HUES64 (cell line): Measurements from ENCODE around the gene FGFR3. TPM values are rescaled to one million over a fixed set of nuclear protein-coding genes. Genes with fewer than 3 reads are reported as not detected.

Experiments
- H3K27ac ChIP-seq: 2 replicates; pipeline ENCODE4 v1.7.0; 2013; ENCODE audit warnings: low read depth, low read length, inconsistent platforms
- H3K27me3 ChIP-seq: 2 replicates; pipeline ENCODE4 v1.6.1; 2013; ENCODE audit warnings: mild to moderate bottlenecking, low read length; ENCODE audit not compliant: insufficient read depth
- H3K36me3 ChIP-seq: 2 replicates; pipeline ENCODE4 v1.6.1; 2013; ENCODE audit warnings: mild to moderate bottlenecking, low read length; ENCODE audit not compliant: insufficient read depth
- H3K4me1 ChIP-seq: 2 replicates; pipeline ENCODE4 v1.6.1; 2013; ENCODE audit warnings: mild to moderate bottlenecking, low read length, moderate library complexity; ENCODE audit not compliant: insufficient read depth
- H3K4me3 ChIP-seq: 2 replicates; pipeline ENCODE4 v1.5.1; 2013; ENCODE audit warnings: mild to moderate bottlenecking, low read length, moderate library complexity
- H3K9ac ChIP-seq: 2 replicates; pipeline ENCODE4 v1.6.1; 2013; ENCODE audit warnings: mild to moderate bottlenecking, low read depth, low read length
- H3K9me3 ChIP-seq: 2 replicates; pipeline ENCODE4 v1.6.1; 2013; ENCODE audit warnings: low read depth, low read length; ENCODE audit not compliant: insufficient read depth
- WGBS: fragments of 150-250, 120-280 bp; methylation state at CpG from one replicate; pipeline ENCODE4 v1.1.7; 2013; ENCODE audit warnings: missing lambda C conversion rate; 5-methylcytosine and 5-hydroxymethylcytosine counted together
- polyA plus RNA-seq, 2 experiments: library from polyadenylated mRNA; stranded (reverse); fragments of 50-300 nt; gene quantifications; one replicate each; pipeline ENCODE4 v1.2.3, GENCODE V29; 2013

FGFR3 gene
- 20.2 TPM for polyA plus RNA-seq (2013, experiment 1 of 2)
- 20.2 TPM for polyA plus RNA-seq (2013, experiment 2 of 2)

DNA sequence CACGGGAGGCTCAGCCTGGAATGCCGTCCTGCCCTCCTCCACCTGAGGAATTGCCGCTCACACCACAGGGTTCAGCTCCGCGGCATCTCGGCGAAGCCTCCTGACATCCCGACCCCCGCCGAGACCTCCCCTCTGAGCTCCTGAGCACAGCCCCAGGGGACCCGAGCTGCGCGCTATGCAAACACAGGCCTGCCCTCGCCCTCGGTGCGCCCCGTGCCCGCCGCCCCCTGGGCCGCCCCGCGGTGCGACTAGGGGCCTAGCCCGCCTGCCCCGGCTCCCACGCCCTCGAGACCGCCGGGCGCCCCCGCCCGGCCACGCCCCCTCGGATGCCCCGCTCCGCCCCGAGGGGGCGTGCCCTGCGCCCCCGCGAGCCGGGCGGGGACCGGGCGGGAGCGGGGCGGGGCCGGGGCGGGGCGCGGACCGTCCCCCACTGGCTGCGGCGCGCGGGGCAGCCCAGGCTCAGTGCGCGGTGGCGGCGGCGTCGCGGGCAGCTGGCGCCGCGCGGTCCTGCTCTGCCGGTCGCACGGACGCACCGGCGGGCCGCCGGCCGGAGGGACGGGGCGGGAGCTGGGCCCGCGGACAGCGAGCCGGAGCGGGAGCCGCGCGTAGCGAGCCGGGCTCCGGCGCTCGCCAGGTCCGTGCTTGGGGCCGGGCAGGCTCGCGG lies at the start of gene FGFR3:
Gene FGFR3 (plus strand): TSS at position 462 of the 664 bp plus-strand sequence. CDS start 642 bp downstream, outside the sequence.
- under 1% methylated on average over 90 of the region's 95 CpGs for WGBS
- no peaks in the 10 kb centered on the region for H3K9me3 ChIP-seq
- peaks cover 2% of the 10 kb centered on the region; the same call in 1 of the 2 replicates for H3K4me1 ChIP-seq
- H3K36me3 ChIP-seq: no peaks in the 10 kb centered on the region
- peak within 1 kb of the TSS; percentile 70 for H3K9ac ChIP-seq
- peaks cover 53% of the 10 kb centered on the region for H3K27me3 ChIP-seq
- peak within 1 kb of the TSS; percentile 70 for H3K4me3 ChIP-seq
- peak within 1 kb of the TSS; percentile 64; the same call in 1 of the 2 replicates for H3K27ac ChIP-seq

- Histone ChIP-seq H3K36me3 (peaks cover 67% of the 10 kb centered on the region), H3K27ac (no peak overlapping the region)
- WGBS: 82% methylated on average over 12 of the region's 12 CpGs
Measured at GRCh38 chr4:1743551-1743950, 49.5 kb upstream of the FGFR3 start.

GRCh38 chr4:1743975-1744374 lies 49.1 kb upstream of the FGFR3 start:
- Histone ChIP-seq H3K27ac (no peak overlapping the region), H3K36me3 (peaks cover 63% of the 10 kb centered on the region), H3K9ac (no peak overlapping the region), H3K27me3 (peaks cover 5% of the 10 kb centered on the region; the same call in 1 of the 2 replicates), H3K4me1 (no peaks in the 10 kb centered on the region), H3K9me3 (no peaks in the 10 kb centered on the region), H3K4me3 (no peak overlapping the region)
- WGBS: 96% methylated on average over 6 of the region's 6 CpGs

More at GRCh38 chr4:1743551-1743950, 49.5 kb upstream of the FGFR3 start:
- Histone ChIP-seq H3K4me1 (no peaks in the 10 kb centered on the region), H3K4me3 (no peak overlapping the region), H3K9ac (no peak overlapping the region), H3K27me3 (peaks cover 5% of the 10 kb centered on the region; the same call in 1 of the 2 replicates), H3K9me3 (peaks cover 2% of the 10 kb centered on the region; the same call in 1 of the 2 replicates)

GRCh38 chr4:1744552-1744951 lies 48.5 kb upstream of the FGFR3 start:
- WGBS: 90% methylated on average over 14 of the region's 14 CpGs
- H3K4me1 ChIP-seq: no peaks in the 10 kb centered on the region
- peaks cover 5% of the 10 kb centered on the region; the same call in 1 of the 2 replicates for H3K27me3 ChIP-seq
- H3K9me3 ChIP-seq: no peaks in the 10 kb centered on the region
- H3K4me3 ChIP-seq: no peak overlapping the region
- no peak overlapping the region for H3K9ac ChIP-seq
- no peak overlapping the region for H3K27ac ChIP-seq
- H3K36me3 ChIP-seq: peaks cover 57% of the 10 kb centered on the region

DNA sequence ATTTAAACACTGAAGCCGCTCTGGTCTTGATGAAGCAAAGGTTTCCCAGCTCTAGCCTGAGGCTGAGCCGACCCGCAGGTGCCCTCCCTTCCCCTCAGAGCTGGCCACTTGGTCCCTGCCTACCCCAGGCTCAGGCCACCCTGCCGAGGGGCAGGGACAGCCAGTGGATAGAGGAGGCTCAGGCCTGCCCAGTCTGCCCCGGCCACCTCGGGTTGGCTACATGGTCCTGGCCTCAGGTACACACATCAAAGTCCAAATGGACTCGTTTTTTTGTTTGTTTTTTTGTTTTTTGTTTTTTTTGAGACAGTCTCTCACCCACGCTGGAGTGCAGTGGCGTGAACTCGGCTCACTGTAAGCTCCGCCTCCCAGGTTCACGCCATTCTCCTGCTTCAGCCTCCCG lies 47.9 kb upstream of the FGFR3 start:
- 92% methylated on average over 13 of the region's 13 CpGs for WGBS
- no peak overlapping the region for H3K4me3 ChIP-seq
- H3K36me3 ChIP-seq: peaks cover 51% of the 10 kb centered on the region
- peaks cover 5% of the 10 kb centered on the region; the same call in 1 of the 2 replicates for H3K27me3 ChIP-seq
- no peaks in the 10 kb centered on the region for H3K9me3 ChIP-seq
- H3K9ac ChIP-seq: no peak overlapping the region
- no peaks in the 10 kb centered on the region for H3K4me1 ChIP-seq
- H3K27ac ChIP-seq: no peak overlapping the region

DNA sequence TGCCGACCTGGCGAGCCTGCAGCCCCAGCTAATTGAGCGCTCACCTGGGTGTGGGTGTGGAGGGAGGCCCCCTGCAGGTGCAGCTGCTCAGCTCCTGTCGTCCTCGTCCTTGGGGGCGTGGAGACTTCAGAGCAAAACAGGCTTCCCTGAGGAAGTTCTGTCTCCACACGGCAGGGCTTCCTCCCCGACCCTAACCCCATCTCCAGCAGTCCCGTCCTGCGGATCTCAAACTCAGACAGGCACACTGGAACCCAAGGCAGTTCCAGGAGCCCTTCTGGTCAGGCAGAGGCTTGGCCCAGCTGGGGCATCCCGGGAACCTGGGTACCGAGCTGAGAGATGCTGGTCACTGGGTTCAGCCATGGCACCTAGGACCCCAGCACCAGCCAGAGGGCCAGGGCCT lies 47.4 kb upstream of the FGFR3 start:
- Histone ChIP-seq H3K9ac (no peak overlapping the region), H3K27ac (peak overlapping the region; percentile 58; the same call in 1 of the 2 replicates), H3K4me3 (no peak overlapping the region), H3K9me3 (no peaks in the 10 kb centered on the region), H3K27me3 (peaks cover 5% of the 10 kb centered on the region; the same call in 1 of the 2 replicates), H3K36me3 (peaks cover 45% of the 10 kb centered on the region), H3K4me1 (no peaks in the 10 kb centered on the region)
- WGBS: 82% methylated on average over 12 of the region's 12 CpGs

DNA sequence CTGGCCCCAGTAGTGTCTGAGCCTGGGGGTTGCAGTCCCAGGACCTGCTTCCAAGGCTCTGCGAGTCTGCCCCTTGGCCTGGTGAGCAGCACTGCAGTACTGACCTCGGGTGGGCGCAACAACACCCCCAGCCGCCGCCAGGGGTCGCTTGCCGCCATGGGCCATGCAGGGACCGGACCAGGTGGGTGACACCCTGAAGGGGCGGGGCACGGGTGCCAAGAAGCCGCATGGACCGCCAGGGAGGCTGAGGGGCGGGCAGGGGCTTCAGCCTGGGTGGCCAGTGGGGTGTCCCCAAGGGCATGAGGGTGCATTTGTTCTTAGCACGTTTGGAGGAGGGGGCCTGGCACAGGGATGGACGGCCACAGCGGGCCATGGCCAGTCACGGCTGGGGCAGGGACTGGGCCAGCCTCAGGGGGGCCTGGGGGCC lies 46.8 kb upstream of the FGFR3 start:
- 27% methylated on average over 17 of the region's 17 CpGs for WGBS
- H3K4me3 ChIP-seq: no peak overlapping the region
- no peaks in the 10 kb centered on the region for H3K4me1 ChIP-seq
- no peak overlapping the region for H3K9ac ChIP-seq
- H3K27me3 ChIP-seq: peaks cover 5% of the 10 kb centered on the region; the same call in 1 of the 2 replicates
- H3K36me3 ChIP-seq: peaks cover 40% of the 10 kb centered on the region
- H3K9me3 ChIP-seq: no peaks in the 10 kb centered on the region
- peak overlapping the region; percentile 58; the same call in 1 of the 2 replicates for H3K27ac ChIP-seq

GRCh38 chr4:1746919-1747602 lies 46.0 kb upstream of the FGFR3 start:
- no peak overlapping the region for H3K4me3 ChIP-seq
- H3K36me3 ChIP-seq: peaks cover 32% of the 10 kb centered on the region
- no peaks in the 10 kb centered on the region for H3K9me3 ChIP-seq
- no peak overlapping the region for H3K9ac ChIP-seq
- 88% methylated on average over 33 of the region's 33 CpGs for WGBS
- 0 out of 2 replicates have a peak, but pooled peaks cover under 1% of the 10 kb centered on the region for H3K4me1 ChIP-seq
- no peak overlapping the region for H3K27ac ChIP-seq
- peaks cover 5% of the 10 kb centered on the region; the same call in 1 of the 2 replicates for H3K27me3 ChIP-seq

DNA sequence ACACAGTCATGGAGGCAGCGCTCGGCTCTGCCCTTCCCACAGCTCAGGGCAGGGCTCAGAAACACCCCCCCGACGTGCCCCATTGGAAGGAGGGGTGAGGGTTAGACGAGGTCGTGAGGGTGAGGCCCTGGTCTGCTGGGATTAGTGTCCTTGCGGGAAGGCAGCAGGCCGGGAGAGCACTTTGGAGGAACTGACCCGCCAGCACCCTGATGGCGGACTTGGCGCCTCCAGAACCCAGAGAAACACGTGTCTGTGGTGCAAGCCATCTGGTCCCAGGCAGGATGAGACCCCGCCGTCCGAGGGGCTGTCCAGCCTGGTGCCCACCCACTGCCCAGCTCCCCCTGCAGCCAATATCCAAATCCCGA lies 45.5 kb upstream of the FGFR3 start:
- no peak overlapping the region for H3K27ac ChIP-seq

DNA sequence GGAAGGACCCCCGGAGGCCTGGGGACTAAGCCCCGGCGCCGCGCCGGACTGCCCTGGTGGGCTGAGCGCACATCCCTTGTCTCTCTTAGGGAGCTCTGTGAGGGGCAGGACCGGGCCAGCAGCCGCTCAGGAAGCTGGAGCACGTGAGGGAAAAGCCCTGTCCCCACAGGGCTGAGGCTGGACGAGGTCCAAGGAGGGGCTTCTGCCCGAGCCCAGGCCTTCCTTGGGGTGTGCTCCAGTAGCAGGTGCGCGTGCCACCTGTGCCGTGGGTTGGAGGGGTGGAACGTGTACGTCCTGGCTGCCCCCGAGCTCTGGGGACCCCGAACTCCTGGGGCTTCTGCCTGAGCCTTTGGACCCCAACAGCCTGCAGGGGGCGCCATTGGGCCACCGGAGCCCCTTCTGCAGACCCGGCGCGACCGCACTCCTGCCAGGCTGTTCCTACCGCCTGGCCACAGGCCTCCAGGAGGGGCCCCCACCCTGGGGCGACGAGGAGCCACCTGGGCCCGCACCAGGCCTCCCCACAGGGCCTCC lies 44.6 kb upstream of the FGFR3 start:
- no peak overlapping the region for H3K27ac ChIP-seq
- no peak overlapping the region for H3K4me3 ChIP-seq
- no peaks in the 10 kb centered on the region for H3K9me3 ChIP-seq
- H3K4me1 ChIP-seq: peaks cover 4% of the 10 kb centered on the region; the same call in 1 of the 2 replicates
- WGBS: 14% methylated on average over 29 of the region's 29 CpGs
- H3K27me3 ChIP-seq: peaks cover 5% of the 10 kb centered on the region; the same call in 1 of the 2 replicates
- H3K36me3 ChIP-seq: peaks cover 19% of the 10 kb centered on the region
- no peak overlapping the region; the same call in 1 of the 2 replicates for H3K9ac ChIP-seq

More for the DNA sequence above, 45.5 kb upstream of the FGFR3 start:
- WGBS: 94% methylated on average over 16 of the region's 16 CpGs
- H3K9me3 ChIP-seq: no peaks in the 10 kb centered on the region
- H3K27me3 ChIP-seq: peaks cover 5% of the 10 kb centered on the region; the same call in 1 of the 2 replicates
- H3K4me3 ChIP-seq: no peak overlapping the region
- H3K9ac ChIP-seq: no peak overlapping the region
- H3K4me1 ChIP-seq: peaks cover 4% of the 10 kb centered on the region; the same call in 1 of the 2 replicates
- H3K36me3 ChIP-seq: peaks cover 27% of the 10 kb centered on the region

DNA sequence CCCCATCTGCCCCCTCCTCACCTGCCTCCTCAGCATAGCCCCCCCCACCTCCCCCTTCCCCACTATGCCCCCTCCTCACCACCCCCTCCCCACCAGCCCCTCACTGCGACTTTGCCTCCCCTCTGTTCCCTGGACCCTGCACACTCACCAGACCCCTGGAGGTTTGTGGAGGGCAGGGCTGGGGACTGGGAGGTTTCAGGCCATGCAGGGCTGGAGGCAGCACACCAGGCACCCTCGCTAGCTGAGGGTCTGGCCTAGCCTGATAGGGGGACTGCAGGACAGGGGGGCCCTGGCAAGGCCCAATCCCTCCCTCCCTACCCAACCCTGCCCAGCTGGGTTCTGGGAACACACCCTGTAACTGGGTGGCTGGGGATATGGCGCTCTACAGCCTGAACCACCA lies 43.7 kb upstream of the FGFR3 start:
- Histone ChIP-seq H3K4me3 (no peak overlapping the region), H3K4me1 (peaks cover 4% of the 10 kb centered on the region; the same call in 1 of the 2 replicates)
- 90% methylated on average over 2 of the region's 3 CpGs for WGBS

More for the DNA sequence above, 43.7 kb upstream of the FGFR3 start:
- no peak overlapping the region; the same call in 1 of the 2 replicates for H3K27ac ChIP-seq
- peaks cover 11% of the 10 kb centered on the region for H3K36me3 ChIP-seq
- H3K9ac ChIP-seq: no peak overlapping the region
- peaks cover 5% of the 10 kb centered on the region; the same call in 1 of the 2 replicates for H3K27me3 ChIP-seq
- no peaks in the 10 kb centered on the region for H3K9me3 ChIP-seq
